Measurements from ENCODE around the gene SPAG6. TPM values are rescaled to one million over a fixed set of nuclear protein-coding genes. Genes with fewer than 3 reads are reported as not detected.
A peak's percentile ranks its signal among the peaks of the same experiment; 100 is the strongest.

Gene SPAG6
- total RNA-seq, 6 experiments from 2014 or later: not detected

DNA sequence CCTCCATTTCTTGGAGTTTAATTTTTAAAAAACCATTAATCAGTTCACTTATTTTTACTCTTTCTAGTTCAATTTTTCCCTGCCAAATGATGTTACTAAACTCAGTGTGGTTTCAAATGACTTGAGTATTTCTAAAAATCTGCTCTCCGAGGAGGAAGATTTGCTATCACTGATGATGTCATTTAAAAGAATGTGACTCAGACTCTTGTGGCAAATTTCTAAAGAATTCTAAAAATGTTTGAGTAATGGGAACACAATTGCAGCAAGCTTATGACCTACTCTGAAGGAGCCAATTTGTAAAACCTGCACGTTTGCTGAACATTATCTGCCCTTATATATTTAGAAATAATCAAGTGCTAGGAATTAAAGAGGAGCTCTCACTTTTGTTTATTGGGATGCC is 88.6 kb downstream of the SPAG6 start:
- H3K9me3 Mint-ChIP-seq: no peaks in the 10 kb centered on the region
- peak overlapping the region; percentile 82 for H3K27ac Mint-ChIP-seq
- DNase-seq: peak; percentile 93
- TF ChIP-seq, protein P1, sequence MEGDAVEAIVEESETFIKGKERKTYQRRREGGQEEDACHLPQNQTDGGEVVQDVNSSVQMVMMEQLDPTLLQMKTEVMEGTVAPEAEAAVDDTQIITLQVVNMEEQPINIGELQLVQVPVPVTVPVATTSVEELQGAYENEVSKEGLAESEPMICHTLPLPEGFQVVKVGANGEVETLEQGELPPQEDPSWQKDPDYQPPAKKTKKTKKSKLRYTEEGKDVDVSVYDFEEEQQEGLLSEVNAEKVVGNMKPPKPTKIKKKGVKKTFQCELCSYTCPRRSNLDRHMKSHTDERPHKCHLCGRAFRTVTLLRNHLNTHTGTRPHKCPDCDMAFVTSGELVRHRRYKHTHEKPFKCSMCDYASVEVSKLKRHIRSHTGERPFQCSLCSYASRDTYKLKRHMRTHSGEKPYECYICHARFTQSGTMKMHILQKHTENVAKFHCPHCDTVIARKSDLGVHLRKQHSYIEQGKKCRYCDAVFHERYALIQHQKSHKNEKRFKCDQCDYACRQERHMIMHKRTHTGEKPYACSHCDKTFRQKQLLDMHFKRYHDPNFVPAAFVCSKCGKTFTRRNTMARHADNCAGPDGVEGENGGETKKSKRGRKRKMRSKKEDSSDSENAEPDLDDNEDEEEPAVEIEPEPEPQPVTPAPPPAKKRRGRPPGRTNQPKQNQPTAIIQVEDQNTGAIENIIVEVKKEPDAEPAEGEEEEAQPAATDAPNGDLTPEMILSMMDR (IDR thresholded peaks at IDR 0.05): no peak
- peak overlapping the region; percentile 68 for H3K4me3 Mint-ChIP-seq
- H3K4me1 Mint-ChIP-seq (ENCODE audit: low read depth): peaks cover 68% of the 10 kb centered on the region
- peaks cover 6% of the 10 kb centered on the region; the same call in 1 of the 2 replicates for H3K36me3 Mint-ChIP-seq (ENCODE audit: low read depth)
- H3K27me3 Mint-ChIP-seq (ENCODE audit: insufficient read depth): no peaks in the 10 kb centered on the region; the same call in 1 of the 2 replicates

DNA sequence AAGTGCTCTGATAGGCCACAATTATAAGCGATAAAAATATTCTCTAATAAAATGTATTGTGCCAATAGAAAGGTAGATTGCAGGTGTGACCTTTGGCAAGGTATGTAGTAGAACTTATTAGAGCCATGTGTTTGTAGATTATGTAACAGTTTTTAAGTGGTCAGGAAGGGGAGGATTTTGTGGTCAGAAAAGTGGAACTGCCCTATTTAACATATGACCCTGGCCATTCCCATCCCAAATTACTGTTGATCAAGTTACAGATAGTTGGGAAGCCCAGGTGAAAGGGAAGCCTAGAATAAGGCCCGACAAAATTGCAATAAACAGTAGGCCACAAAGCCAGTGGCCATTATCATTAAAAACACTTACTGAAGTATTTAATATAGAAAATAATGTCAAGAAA is 89.2 kb downstream of the SPAG6 start:
- Mint-ChIP-seq H3K27ac (peak overlapping the region; percentile 82), H3K36me3 (ENCODE audit: low read depth) (peaks cover 6% of the 10 kb centered on the region; the same call in 1 of the 2 replicates), H3K4me1 (ENCODE audit: low read depth) (peaks cover 64% of the 10 kb centered on the region), H3K9me3 (no peaks in the 10 kb centered on the region), H3K4me3 (peak overlapping the region; percentile 68), H3K27me3 (ENCODE audit: insufficient read depth) (no peaks in the 10 kb centered on the region; the same call in 1 of the 2 replicates)
- TF ChIP-seq, protein P1 (IDR thresholded peaks at IDR 0.05): no peak
- no peak for DNase-seq

DNA sequence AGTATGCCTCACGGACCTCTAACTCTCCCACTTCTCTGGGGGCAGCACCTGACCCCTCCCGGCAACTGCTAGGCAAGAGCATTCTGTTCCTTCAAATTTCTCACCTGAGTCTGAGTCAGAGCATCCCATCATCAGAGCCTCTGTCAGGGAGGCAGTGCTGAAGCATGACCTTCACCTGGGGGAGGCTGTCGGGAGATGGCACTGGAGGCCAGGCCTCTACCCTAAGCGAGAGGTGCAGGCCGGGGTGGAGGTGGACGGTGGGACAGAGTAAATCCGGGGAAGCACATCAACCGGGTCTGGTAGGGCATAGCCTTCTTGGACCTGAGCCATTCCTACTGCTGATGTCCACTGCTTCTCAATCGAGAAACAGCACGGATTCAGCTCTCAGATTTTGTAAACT is 90.4 kb downstream of the SPAG6 start:
- TF ChIP-seq, protein P1 (IDR thresholded peaks at IDR 0.05): no peak
- no peak for DNase-seq
- H3K27ac Mint-ChIP-seq: peak overlapping the region; percentile 53
- peak overlapping the region; percentile 26 for H3K4me3 Mint-ChIP-seq
- no peaks in the 10 kb centered on the region; the same call in 1 of the 2 replicates for H3K27me3 Mint-ChIP-seq (ENCODE audit: insufficient read depth)
- peaks cover 53% of the 10 kb centered on the region for H3K4me1 Mint-ChIP-seq (ENCODE audit: low read depth)
- peaks cover 6% of the 10 kb centered on the region; the same call in 1 of the 2 replicates for H3K36me3 Mint-ChIP-seq (ENCODE audit: low read depth)
- no peaks in the 10 kb centered on the region for H3K9me3 Mint-ChIP-seq

DNA sequence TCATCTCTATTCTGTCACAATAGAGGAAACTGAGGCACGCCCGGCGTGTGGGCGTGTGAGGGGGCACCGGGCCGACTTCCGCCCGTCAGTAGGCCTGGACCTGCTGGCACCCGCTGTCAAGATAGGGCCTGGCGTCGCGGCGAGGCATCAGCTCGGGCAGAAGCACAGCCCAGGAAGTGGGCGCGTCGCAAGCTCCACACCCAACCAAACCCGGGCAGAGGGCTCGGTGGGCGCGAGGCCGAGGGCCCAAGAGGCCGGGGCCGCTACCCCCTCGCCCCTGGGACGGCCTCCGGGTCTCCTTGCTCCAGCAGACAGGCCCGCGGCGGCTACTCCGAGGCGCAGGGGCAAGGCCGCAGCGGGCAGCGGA is 91.2 kb downstream of the SPAG6 start:
- peak overlapping the region; percentile 96 for H3K27ac Mint-ChIP-seq
- peaks cover 6% of the 10 kb centered on the region; the same call in 1 of the 2 replicates for H3K36me3 Mint-ChIP-seq (ENCODE audit: low read depth)
- TF ChIP-seq, protein P1 (IDR thresholded peaks at IDR 0.05): no peak
- H3K4me1 Mint-ChIP-seq (ENCODE audit: low read depth): peaks cover 53% of the 10 kb centered on the region
- no peaks in the 10 kb centered on the region for H3K9me3 Mint-ChIP-seq
- H3K27me3 Mint-ChIP-seq (ENCODE audit: insufficient read depth): no peaks in the 10 kb centered on the region; the same call in 1 of the 2 replicates
- DNase-seq: no peak
- peak overlapping the region; percentile 95 for H3K4me3 Mint-ChIP-seq

DNA sequence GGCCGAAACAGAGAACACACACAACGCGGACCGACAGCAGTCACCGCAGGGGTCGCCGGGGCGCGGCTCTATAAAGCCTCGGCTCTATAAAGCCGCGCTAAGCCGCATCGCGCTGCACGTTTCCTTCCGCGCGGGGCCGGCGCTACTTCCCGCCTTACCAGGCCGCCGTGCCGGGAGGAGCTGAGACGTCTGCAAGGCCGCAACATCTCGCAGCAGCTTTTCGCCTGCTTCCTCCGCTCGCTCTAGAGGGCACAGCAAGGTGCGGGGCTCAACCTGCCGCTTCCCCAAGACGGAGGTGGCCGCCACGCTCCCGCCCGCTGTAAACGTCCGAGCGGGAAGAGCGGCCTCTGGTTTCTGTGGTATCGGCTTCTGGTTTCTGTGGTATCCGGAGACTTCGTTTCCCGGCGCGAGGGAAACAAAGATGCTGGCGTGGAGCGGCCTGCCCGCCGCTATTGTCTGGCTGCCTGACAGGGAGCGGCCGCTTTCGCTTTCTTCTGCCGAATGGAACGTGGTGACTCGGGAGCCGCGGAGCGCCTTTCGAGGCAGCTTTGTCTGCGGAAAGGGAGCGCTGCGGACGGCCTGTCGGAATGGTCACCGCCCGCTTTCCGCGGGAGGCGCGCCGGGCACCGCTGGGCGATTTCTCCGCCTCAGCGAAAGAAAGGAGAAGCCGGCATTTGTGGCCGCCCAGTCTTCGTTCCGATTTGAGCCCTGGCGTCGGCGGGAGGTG is 91.8 kb downstream of the SPAG6 start:
- Mint-ChIP-seq H3K9me3 (no peaks in the 10 kb centered on the region), H3K4me1 (ENCODE audit: low read depth) (peaks cover 53% of the 10 kb centered on the region), H3K36me3 (ENCODE audit: low read depth) (peaks cover 6% of the 10 kb centered on the region; the same call in 1 of the 2 replicates), H3K4me3 (peak overlapping the region; percentile 95), H3K27ac (peak overlapping the region; percentile 96), H3K27me3 (ENCODE audit: insufficient read depth) (no peaks in the 10 kb centered on the region; the same call in 1 of the 2 replicates)
- DNase-seq: peak; percentile 86
- TF ChIP-seq, protein P1 (IDR thresholded peaks at IDR 0.05): no peak

Data from HFFc6 (cell line).